HepG2 (cell line): ENCODE measurements around the gene TOGARAM1. TPM values are rescaled to one million over a fixed set of nuclear protein-coding genes. Genes with fewer than 3 reads are reported as not detected.
A peak's percentile ranks its signal among the peaks of the same experiment; 100 is the strongest.

Source experiments
- DNMT1 ChIP-seq: sonication (generic); formaldehyde crosslinking; IDR thresholded peaks from 2 replicates; pipeline ENCODE4 v1.5.1; 2020; ENCODE audit warnings: mild to moderate bottlenecking, missing genetic modification reagents
- HCFC1 ChIP-seq: fragments of 150-350 bp; IDR thresholded peaks from 2 replicates; pipeline ENCODE4 v1.6.1; 2014; ENCODE audit warnings: low read depth, low read length
- HNF4A ChIP-seq: sonication (generic); formaldehyde crosslinking; IDR thresholded peaks from 2 replicates; pipeline ENCODE4 v1.4.0; 2020; ENCODE audit warnings: missing genetic modification reagents
- JUNB ChIP-seq: sonication (generic); formaldehyde crosslinking; IDR thresholded peaks from 2 replicates; pipeline ENCODE4 v1.8.0; 2022; ENCODE audit warnings: missing genetic modification reagents, mild to moderate bottlenecking, borderline replicate concordance
- LCORL ChIP-seq, 2 experiments: fragments of 450-650 bp in 1 of 2; sonication (generic) in 1 of 2; formaldehyde crosslinking in 1 of 2; IDR thresholded peaks; 2 replicates each; pipeline versions ENCODE4 v1.5.0 to v1.6.1; 2017 to 2020; ENCODE audit warnings: antibody characterized with exemption in 1 of 2, missing genetic modification reagents in 1 of 2
- NCOA1 ChIP-seq: sonication (generic); formaldehyde crosslinking; IDR thresholded peaks from 2 replicates; pipeline ENCODE4 v1.9.0; 2021; ENCODE audit warnings: missing genetic modification reagents
- PITX1 ChIP-seq: sonication (generic); formaldehyde crosslinking; IDR thresholded peaks from 2 replicates; pipeline ENCODE4 v1.5.1; 2020; ENCODE audit warnings: mild to moderate bottlenecking, missing genetic modification reagents
- RAD51 ChIP-seq: fragments of 450-650 bp; IDR thresholded peaks from 2 replicates; pipeline ENCODE4 v1.6.1; 2016; ENCODE audit warnings: borderline replicate concordance
- REXO4 ChIP-seq: sonication (generic); formaldehyde crosslinking; IDR thresholded peaks from 2 replicates; pipeline ENCODE4 v1.8.0; 2022; ENCODE audit warnings: missing genetic modification reagents, mild to moderate bottlenecking, borderline replicate concordance
- SMC3 ChIP-seq: IDR thresholded peaks from 2 replicates; pipeline ENCODE4 v1.6.1; 2011; ENCODE audit warnings: low read length, improper control_type of control experiment
- SP140L ChIP-seq: sonication (generic); formaldehyde crosslinking; IDR thresholded peaks from 2 replicates; pipeline ENCODE4 v1.4.0; 2020; ENCODE audit warnings: missing genetic modification reagents, borderline replicate concordance
- SRSF1 ChIP-seq: fragments of 200-400 bp; formaldehyde crosslinking; optimal IDR thresholded peaks from 2 replicates; pipeline ENCODE3; 2017; ENCODE audit warnings: mild to moderate bottlenecking, low read depth, low read length, moderate library complexity
- TP53 ChIP-seq: sonication (generic); formaldehyde crosslinking; conservative IDR thresholded peaks from 2 replicates; pipeline ENCODE4 v1.4.0; 2020; ENCODE audit warnings: missing genetic modification reagents
- ZFP36L1 ChIP-seq: sonication (generic); formaldehyde crosslinking; IDR thresholded peaks from 2 replicates; pipeline ENCODE4 v1.8.0; 2022; ENCODE audit warnings: mild to moderate bottlenecking, missing genetic modification reagents, moderate library complexity
- ZNF3 ChIP-seq: IDR thresholded peaks from 2 replicates; pipeline ENCODE4 v1.7.0; 2017; ENCODE audit warnings: inconsistent platforms
- ZNF333 ChIP-seq: sonication (generic); formaldehyde crosslinking; IDR thresholded peaks from 2 replicates; pipeline ENCODE4 v1.4.0; 2020; ENCODE audit warnings: mild to moderate bottlenecking, missing genetic modification reagents, borderline replicate concordance
- ZNF430 ChIP-seq: sonication (generic); formaldehyde crosslinking; IDR thresholded peaks from 2 replicates; pipeline ENCODE4 v1.9.0; 2021; ENCODE audit warnings: mild to moderate bottlenecking, missing genetic modification reagents
- polyA plus RNA-seq, 8 experiments: library from polyadenylated mRNA; depleted of rRNA in 3 of 8; stranded (reverse) in 7 of 8; unstranded in 1 of 8; fragments of >200 nt; fragmentation: Illumina TruSeq in 4 of 8; extraction: Trizol in 4 of 8; gene quantifications; 2 replicates each; pipeline versions ENCODE4 v1.2.1 to v1.2.3, GENCODE V29; 2011 to 2016; ENCODE audit warnings: low read depth in 4 of 8, missing spikeins in 1 of 8, mixed read lengths in 1 of 8; ENCODE audit not compliant: insufficient read depth in 1 of 8
- total RNA-seq, 5 experiments: library from RNA; depleted of rRNA; stranded (reverse); fragments of >200 nt; fragmentation: Illumina TruSeq; extraction: Trizol; gene quantifications; 2 replicates each; pipeline ENCODE4 v1.2.3, GENCODE V29; 2016; ENCODE audit warnings: low read depth in 1 of 5
- TF ChIP-seq, protein P1 (sequence below): sonication (generic); formaldehyde crosslinking; IDR thresholded peaks from 2 replicates; pipeline ENCODE4 v1.5.0; 2020; ENCODE audit warnings: missing genetic modification reagents
- TF ChIP-seq, protein P2 (sequence below): IDR thresholded peaks from 2 replicates; pipeline ENCODE4 v1.6.1; 2016; ENCODE audit warnings: low read depth, borderline replicate concordance
- TF ChIP-seq, protein P3 (sequence below): sonication (generic); formaldehyde crosslinking; IDR thresholded peaks from 2 replicates; pipeline ENCODE4 v1.4.0; 2020; ENCODE audit warnings: missing genetic modification reagents
- TF ChIP-seq, protein P4 (sequence below): sonication (generic); formaldehyde crosslinking; IDR thresholded peaks from 2 replicates; pipeline ENCODE4 v1.4.0; 2020; ENCODE audit warnings: mild to moderate bottlenecking, missing genetic modification reagents
- TF ChIP-seq, protein P5 (sequence below): sonication (generic); formaldehyde crosslinking; IDR thresholded peaks from 2 replicates; pipeline ENCODE4 v1.5.1; 2020; ENCODE audit warnings: mild to moderate bottlenecking, moderate library complexity, missing genetic modification reagents
- TF ChIP-seq, protein P6 (sequence below): sonication (generic); formaldehyde crosslinking; conservative IDR thresholded peaks from 2 replicates; pipeline ENCODE4 v1.4.0; 2020; ENCODE audit warnings: missing genetic modification reagents

The TOGARAM1 gene
- total and polyA plus RNA-seq, 2 of the 13 experiments (the other 11 are each of a cell fraction or from before 2014, with no cell fraction given): 5.6 to 9.8 TPM

DNA sequence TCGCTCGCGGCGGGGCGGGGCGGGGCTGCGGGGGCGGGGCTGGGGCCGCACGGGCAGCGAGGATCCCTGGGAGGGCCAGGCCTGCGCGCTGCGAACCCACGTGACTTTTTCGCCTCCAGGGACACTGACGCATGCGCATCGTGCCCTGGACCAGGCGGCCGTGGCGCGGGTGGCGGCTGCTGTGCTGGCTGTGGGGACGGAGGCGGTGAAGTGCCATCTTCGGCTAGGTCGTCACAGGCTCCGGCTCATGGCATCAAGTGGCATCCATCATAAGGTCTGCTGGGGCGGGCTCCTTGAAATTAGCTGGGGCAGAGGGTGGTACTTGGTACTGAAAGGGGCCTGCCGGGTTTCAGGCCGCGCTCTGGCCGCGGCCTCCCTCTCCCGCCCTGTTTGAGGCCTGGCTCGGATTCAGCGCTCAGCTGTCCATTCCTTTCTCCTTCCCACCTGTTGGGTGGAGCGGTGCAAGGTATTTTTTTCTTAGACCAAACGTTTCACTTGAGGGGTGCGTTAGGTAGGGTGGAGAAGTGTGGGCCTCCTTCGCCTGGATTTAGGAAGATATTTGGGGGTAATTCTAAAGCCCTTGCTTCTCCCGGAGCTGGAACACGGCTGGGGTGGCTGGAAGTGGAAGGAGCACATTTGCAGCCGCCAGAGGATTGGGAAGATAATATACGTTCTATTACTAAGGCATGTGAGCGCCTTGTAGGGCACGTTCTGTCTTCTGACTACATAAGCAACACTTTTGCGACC lies 122.2 kb downstream of the TOGARAM1 start, which contains the start of gene PRPF39 (continued):
- TF ChIP-seq DNMT1 (0 out of 2 replicates have a peak, but pooled peaks have one; percentile 26), LCORL (IDR thresholded peaks at IDR 0.05) (no peak), LCORL (CRISPR knock-in tag; IDR thresholded peaks at IDR 0.05) (no peak), ZNF333 (CRISPR knock-in tag) (no peak; the same call in 1 of the 2 replicates), ZFP36L1 (CRISPR knock-in tag) (no peak), SMC3 (no peak), PITX1 (peak; percentile 32; the same call in 1 of the 2 replicates), SP140L (no peak), SRSF1 (peak; percentile 20), JUNB (CRISPR knock-in tag) (no peak), REXO4 (CRISPR knock-in tag) (no peak), ZNF430 (CRISPR knock-in tag) (no peak), RAD51 (peak; percentile 67; the same call in 1 of the 2 replicates), HNF4A (no peak), HCFC1 (no peak), NCOA1 (CRISPR knock-in tag) (no peak), TP53 (no peak), ZNF3 (CRISPR knock-in tag) (no peak)
- TF ChIP-seq, protein P1, sequence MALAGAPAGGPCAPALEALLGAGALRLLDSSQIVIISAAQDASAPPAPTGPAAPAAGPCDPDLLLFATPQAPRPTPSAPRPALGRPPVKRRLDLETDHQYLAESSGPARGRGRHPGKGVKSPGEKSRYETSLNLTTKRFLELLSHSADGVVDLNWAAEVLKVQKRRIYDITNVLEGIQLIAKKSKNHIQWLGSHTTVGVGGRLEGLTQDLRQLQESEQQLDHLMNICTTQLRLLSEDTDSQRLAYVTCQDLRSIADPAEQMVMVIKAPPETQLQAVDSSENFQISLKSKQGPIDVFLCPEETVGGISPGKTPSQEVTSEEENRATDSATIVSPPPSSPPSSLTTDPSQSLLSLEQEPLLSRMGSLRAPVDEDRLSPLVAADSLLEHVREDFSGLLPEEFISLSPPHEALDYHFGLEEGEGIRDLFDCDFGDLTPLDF: no peak
- TF ChIP-seq, protein P2, sequence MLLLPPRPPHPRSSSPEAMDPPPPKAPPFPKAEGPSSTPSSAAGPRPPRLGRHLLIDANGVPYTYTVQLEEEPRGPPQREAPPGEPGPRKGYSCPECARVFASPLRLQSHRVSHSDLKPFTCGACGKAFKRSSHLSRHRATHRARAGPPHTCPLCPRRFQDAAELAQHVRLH (CRISPR knock-in tag): peak; percentile 59; the same call in 1 of the 2 replicates
- TF ChIP-seq, protein P3, sequence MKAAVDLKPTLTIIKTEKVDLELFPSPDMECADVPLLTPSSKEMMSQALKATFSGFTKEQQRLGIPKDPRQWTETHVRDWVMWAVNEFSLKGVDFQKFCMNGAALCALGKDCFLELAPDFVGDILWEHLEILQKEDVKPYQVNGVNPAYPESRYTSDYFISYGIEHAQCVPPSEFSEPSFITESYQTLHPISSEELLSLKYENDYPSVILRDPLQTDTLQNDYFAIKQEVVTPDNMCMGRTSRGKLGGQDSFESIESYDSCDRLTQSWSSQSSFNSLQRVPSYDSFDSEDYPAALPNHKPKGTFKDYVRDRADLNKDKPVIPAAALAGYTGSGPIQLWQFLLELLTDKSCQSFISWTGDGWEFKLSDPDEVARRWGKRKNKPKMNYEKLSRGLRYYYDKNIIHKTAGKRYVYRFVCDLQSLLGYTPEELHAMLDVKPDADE (CRISPR knock-in tag): no peak
- TF ChIP-seq, protein P4, sequence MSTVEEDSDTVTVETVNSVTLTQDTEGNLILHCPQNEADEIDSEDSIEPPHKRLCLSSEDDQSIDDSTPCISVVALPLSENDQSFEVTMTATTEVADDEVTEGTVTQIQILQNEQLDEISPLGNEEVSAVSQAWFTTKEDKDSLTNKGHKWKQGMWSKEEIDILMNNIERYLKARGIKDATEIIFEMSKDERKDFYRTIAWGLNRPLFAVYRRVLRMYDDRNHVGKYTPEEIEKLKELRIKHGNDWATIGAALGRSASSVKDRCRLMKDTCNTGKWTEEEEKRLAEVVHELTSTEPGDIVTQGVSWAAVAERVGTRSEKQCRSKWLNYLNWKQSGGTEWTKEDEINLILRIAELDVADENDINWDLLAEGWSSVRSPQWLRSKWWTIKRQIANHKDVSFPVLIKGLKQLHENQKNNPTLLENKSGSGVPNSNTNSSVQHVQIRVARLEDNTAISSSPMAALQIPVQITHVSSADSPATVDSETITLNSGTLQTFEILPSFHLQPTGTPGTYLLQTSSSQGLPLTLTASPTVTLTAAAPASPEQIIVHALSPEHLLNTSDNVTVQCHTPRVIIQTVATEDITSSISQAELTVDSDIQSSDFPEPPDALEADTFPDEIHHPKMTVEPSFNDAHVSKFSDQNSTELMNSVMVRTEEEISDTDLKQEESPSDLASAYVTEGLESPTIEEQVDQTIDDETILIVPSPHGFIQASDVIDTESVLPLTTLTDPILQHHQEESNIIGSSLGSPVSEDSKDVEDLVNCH (CRISPR knock-in tag): no peak
- TF ChIP-seq, protein P5, sequence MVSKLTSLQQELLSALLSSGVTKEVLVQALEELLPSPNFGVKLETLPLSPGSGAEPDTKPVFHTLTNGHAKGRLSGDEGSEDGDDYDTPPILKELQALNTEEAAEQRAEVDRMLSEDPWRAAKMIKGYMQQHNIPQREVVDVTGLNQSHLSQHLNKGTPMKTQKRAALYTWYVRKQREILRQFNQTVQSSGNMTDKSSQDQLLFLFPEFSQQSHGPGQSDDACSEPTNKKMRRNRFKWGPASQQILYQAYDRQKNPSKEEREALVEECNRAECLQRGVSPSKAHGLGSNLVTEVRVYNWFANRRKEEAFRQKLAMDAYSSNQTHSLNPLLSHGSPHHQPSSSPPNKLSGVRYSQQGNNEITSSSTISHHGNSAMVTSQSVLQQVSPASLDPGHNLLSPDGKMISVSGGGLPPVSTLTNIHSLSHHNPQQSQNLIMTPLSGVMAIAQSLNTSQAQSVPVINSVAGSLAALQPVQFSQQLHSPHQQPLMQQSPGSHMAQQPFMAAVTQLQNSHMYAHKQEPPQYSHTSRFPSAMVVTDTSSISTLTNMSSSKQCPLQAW (CRISPR knock-in tag): 0 out of 2 replicates have a peak, but pooled peaks have one; percentile 38
- TF ChIP-seq, protein P6, sequence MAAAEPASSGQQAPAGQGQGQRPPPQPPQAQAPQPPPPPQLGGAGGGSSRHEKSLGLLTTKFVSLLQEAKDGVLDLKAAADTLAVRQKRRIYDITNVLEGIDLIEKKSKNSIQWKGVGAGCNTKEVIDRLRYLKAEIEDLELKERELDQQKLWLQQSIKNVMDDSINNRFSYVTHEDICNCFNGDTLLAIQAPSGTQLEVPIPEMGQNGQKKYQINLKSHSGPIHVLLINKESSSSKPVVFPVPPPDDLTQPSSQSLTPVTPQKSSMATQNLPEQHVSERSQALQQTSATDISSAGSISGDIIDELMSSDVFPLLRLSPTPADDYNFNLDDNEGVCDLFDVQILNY (CRISPR knock-in tag): no peak
